ENCODE data around the gene CCP110.
"Not testable (repeated sequence)": the region's sequence is repeated elsewhere in the genome, so short reads cannot be mapped to it uniquely, and the experiment has no call there.

CCP110 gene

DNA sequence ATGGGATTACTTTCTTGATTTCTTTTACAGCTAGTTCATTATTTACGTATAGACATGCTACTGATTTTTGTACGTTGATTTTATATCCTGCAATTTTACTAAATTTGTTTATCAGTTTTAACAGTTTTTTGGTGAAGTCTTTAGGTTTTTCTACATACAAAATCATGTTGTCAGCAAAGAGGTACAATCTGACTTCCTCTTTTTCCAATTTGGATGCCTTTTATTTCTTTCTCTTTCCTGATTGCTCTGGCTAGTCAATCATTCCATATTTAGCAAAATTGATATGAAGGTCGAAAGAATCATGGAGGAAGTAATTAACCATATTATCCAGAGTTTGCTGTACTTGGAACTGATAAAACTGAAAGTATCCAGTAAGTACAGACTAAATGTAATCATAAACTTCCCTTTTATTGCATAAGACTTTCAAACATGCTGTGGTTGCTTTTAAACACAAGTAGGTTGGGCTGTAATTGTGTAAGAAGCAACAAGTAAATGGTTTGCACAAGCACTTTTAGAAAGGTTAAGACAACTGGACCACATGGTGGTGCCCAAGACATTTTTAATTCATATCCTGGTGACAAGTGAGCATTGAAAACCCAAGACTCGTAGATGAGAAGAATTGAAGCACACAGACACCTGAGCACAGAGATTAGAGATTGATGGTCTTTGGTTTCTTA lies 10.2 kb upstream of the CCP110 start:
- peak; percentile 61 to 93 (median 80) for DNase-seq

DNA sequence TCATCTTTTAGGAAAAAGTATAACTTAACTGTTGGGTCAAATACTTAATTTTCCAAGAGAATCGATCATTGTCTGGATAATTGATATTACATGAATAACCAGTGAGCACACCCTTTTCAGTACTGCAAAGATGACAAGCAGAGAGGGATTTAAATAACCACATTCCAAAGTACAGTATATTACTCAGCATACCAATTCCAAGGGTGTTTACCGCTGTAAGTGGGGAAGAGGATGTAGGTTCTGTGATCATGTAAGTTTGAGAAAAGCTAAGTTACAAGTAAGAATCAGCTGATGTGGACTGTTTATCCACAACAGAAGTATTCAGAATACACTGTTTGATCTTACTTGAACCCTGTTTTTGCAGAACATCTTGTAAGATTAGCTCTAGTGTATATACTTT lies 8.0 kb upstream of the CCP110 start:
- peak in 2 of 4 experiments; percentile 37 to 41 for DNase-seq

DNA sequence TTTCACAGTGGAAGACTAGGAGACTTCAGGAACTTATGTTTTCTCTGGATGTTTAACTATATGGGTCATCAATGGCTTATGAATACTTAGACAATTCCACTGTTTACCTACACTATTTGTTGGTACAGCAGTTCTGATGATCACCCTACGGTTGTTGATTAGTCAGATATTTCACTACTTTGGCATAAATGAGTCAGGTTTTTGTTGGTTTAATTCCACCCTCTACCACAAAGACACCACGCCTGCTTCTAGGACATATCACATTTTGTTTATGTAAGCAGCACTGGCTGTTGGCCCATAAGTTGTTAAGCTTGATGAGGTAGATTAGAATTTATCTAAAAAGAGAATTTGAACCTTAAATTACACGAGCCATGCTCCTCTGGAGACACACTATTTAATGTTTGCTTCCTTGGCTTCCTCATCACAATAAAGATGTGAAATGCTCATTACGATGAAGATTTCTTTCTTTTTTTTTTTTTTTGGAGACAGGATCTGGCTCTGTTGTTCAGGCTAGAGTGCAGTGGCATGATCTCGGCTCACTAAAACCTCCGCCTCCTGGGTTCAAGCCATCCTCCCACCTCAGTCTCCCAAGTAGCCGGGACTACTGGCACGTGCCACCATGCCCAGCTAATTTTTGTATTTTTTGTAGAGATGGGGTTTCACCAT lies 6.2 kb upstream of the CCP110 start:
- DNase-seq, result peak in 2 of 4 experiments; percentile 14 to 38

DNA sequence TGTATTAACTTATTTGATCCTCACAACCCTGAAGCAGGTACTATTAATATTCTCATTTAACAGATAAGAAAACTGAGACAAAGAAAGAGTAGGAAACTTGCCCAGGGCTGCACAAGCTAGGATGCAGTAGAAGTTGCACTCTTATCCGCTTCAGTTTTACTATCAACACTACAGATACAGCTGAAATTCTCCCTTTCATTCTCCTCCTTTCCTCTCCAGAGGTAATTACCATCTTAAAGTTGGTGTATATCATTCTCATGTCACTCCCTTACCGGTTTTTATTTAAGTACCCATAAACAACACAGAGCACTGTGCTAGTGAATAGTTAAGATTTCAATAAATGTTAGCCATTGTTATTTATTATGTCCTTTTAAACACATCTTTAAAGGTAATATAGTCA lies 5.4 kb upstream of the CCP110 start:
- no peak for DNase-seq

DNA sequence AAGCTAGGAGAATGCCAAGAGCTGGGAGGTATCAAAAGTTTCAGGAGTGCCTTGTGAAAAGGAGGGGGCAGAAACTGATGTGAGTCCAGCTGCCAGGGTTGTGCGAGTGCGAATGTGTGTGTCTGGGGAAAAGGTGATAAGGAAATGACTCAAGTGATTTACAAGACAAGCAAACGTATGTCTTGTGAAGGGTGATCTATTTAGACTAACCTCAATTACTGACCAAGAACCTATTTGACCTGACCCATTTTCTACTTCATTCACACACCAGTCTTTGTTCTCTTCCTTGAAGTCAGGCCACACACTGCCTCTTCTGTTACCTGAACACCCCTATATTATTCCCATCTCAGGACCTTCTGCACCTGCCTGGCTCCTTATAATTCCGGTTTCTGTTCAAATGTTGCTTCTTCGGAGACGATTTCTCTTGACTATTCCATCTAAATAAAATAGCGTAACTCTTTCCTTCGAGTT lies 2.8 kb upstream of the CCP110 start:
- peak in 2 of 4 experiments; percentile 19 to 24 for DNase-seq

DNA sequence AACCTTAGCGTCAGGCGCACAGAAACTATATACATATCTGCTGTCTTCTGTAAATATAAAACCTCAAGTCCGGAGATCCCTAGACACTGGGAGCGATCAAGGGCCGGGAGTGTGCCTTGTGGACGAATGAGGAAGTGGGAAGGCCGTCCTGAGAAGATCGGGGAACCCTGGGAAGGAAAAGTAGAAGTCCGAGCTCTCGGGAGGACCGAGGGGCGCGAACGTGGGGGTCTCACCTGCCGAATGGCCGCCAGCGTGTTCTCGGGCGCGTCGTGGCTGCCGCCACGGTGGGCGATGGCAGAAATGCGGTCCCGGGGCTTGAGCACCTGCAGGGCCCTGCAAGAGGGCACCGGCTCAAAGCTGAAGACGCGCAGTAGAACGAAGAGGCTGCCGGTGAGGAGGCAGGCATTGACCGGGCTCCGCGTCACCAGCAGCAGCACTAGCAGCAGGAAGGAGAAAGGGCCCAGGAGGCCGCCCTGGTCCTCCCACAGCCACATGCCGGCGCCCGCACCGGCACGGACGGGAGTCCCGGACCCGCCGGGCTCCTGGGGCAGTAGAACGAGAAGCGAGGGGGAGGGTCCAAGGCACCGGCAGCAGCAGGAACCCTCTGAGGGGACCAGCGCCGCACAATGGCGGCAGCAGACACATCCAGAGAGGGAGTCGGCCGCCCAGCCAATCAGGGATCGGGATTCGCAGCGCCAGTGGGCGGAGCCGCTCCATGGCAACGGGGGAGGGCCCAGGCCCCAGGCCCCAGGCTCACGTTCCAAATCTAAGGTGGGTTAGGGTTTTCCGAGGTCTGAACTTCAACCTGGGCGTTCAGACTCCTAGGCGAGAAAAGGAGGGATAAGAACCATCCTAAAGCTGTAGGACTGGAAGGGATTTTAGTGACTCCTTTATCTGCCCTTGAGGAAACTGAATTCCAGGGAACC lies 2.0 kb upstream of the CCP110 start, which contains the start of gene GDE1:
Gene GDE1 (minus strand): TSS at position 628 of the 926 bp plus-strand sequence. CDS start 134 bp downstream, at position 494.
- peak; percentile 90 to 96 (median 93) for DNase-seq

DNA sequence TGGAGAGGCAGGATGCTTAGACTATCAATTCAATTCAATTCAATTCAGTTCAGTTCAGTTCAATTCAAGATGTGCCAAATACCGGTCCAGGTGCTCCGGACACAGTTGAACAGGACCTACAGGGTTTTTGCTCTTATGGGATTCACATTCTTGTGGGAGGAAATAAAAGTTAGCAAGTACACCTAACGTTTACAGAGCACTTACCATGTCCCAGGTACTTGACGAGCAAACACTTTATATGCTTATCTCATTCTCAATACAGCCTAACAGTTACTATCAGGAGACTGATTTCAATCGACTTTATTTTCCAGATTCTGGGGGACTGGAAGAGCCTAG lies 1.4 kb upstream of the CCP110 start:
- DNase-seq, result no peak

DNA sequence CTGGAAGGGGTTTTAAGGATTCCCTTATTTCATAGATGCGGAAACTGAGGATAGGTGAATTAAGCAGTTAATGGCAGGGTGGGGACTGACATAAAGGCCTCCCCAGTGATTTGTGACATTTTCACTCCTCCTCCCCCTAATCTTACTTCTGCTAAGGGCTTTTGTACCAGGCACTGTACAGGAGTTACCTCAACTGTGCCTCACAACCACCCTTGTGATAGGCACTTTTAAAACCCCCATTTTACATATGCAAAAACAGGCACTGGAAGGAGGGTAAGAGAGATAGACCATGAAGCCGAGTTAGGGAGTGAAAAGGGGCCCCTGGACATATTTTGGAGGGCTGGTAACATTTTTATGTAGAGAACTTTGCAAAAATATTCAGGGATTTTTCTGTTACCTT lies 982 bp upstream of the CCP110 start:
- DNase-seq, result no peak

DNA sequence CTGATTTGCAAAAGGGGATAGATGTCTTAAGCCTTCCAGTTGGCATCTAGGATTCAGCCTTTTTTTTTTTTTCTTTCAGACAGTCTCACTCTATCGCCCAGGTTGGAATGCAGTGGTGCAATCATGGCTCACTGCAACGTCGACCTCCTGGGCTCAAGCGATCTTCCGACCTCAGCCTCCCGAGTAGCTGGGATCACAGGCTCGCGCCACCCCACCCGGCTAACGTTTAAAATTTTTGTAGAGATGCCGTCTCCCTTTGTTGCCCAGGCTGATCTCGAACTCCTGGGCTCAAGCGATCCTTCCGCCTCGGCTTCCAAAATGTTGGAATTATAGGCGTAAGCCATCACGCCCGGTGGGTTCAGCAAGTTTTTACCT lies 571 bp upstream of the CCP110 start:
- DNase-seq, result no peak

DNA sequence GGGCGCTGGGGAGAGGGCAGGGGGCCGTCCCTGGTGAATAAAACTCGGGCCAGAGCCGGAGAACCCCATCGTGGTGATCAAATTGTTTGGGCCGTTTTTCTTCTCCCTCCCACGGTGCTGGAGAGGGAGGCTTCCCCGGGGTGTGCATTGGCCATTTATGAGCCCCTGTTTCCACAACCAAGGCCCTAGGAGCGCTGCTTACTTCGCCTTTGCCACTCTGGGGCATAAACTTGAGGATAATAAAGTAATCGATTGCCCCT lies 544 bp downstream of the CCP110 start:
- no peak for DNase-seq

DNA sequence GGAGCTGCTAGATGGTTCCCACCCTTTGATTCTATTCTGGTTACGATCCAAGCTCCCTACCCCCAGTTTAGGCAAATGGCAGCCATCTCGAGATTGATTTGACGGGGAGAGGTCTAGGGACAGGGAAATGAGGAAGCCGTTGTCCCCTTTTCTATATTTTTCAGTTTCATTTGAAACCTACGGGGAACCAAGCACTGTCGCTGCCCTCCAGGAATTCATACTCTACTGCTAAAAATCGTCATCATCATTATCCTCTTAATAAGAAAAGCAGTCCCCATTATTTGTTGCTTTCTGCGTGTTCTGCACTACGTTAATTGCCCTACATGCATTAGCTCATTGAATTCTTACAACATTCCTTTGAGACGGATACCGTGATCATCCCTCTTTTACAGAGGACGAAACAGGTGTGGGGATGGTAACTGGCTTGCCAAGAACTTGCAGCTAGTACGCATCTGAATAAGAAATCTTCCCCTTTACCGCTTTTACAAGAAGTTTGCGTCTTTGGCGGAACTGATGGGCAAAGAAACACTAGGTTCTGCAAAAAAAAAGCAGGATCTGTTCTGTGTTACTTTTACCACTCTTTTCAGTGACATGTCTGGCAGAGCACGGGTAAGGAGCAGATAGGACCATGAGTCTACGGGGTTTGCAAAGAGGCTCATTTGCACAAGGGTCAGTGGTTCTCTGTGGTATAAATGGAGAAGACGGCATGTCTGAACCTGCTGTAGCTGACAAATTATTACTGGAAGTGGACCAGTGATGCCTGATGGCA lies 1.1 kb downstream of the CCP110 start:
- DNase-seq, result peak; percentile 19 to 42 (median 40)

DNA sequence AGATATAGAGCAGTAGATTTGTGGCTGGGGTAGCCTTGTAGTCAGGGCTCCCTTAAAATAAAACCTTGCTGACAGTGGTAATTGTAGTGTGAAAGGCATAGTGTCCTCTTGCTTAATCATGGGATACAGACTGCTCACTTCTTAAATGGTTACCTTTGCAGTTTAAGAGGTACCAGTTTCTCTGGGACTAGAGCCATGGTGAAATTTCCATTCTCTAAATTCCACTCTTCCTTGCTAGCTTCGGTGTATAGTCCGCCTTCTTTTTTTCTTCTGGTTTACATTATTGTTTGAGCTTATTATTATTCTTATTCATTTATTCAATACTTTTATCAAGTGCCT lies 1.6 kb downstream of the CCP110 start:
- no peak for DNase-seq

DNA sequence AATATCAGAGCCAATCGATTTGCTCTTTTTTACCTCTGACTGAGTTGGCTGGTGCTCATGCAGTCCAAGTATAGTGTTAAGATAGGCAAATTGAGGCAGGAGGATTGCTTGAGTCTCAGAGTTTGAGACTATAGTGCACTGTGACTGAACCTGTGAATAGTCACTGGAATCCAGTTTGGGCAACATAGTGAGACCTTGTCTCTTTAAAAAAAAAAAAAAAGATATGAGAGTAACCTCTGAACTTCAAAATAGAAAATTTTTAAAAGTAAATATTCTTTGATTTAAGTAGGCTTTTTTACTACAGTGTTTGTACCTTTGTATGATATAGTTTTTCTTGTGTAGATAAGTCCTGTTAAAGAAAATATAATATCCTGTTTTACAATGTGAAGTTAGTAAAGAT lies 3.4 kb downstream of the CCP110 start:
- no peak for DNase-seq

DNA sequence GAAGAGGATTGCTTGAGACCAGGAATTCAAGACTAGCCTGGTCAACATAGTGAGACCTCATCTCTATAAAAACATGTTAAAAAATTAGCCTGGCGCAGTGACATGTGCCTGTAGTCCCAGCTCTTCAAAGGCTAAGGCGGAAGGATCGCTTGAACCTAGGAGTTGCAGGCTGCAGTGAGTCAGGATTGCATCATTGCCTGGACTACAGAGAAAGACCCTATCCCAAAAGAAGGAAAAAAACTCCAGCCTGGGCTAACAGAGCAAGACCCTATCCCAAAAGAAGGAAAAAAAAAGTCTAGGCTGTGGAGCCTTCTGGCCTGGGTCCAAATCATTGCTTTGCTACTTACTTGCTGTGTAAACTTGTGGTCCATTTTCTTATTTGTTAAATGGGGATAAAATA lies 4.9 kb downstream of the CCP110 start:
- DNase-seq, result no peak

DNA sequence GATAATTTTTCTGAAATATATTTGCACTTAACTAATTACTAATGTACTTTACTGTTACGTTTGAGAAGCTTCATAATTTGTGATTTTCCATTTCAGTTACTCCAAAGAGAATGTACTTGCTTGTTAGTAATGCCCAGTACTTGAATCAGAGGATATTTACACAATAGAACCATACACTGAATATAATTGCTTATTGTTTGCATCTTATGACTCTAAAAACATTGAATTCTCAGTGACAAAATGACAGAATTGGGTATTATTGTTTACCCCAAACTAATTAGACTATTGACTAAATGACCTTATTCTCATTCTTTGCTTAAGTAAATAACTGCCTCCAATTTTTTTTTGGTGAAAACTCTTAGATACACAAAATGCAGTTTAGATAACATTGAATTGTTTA lies 8.9 kb downstream of the CCP110 start:
- no peak for DNase-seq

DNA sequence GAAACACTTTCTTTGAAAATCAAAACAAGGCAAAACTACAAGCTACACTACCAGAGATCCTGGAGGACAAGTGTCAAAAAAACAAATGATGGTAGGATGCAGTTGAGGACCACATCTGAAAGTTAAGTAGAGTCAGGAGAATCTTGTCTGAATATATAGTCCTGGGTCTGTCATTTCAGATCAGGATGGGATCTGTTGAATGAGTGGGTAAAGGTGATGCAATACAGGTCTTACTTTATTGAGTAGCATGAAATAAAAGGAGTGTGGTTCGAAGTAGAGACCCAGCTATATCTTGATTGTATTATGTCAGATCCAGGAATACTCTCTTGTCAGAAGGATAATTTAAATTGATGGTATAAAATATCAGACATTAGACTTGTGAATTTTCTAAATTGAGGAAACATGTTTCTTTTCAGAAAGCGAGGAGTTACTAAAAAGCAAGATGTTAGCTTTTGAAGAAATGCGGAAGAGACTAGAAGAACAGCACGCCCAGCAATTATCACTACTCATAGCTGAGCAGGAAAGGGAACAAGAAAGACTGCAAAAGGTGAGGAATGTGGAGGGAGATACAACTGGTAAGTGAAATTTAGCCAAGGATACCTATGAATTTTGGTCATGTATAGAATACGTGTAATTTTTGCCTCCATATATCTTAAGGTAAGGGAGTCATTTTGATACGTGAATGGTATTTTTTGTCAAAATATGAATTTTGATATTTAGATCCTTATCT lies 16.7 kb downstream of the CCP110 start:
- DNase-seq, result no peak

DNA sequence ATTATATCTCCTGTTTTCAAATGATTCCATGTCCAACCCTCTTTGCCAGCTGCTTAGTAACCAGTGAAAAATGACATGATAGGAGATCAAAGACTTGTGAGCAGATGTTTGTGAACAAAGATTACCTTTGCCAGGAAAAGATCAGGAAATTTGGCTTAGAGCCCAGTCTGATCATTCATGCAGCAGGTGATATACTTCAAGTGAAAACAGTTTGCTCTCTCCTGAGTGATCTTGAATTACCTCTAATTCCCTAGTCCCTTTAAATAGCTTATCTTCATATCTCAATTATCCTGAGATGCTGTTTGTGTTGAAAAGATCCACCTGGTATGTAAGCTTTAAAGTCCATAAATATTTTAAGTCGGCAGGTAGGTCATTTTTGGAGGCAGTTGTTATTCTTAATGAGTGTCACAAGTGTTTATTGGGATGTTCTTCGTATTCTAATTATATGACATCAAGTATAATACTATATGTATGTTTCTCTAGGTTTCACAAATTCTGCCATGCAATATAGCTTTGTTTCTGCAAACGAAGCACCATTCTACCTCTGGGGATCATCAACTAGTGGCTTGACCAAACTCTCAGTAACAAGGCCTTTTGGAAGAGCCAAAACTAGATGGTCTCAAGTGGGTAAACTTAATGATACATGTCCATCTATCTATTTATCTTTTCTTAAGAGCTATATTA lies 18.5 kb downstream of the CCP110 start:
- no peak for DNase-seq

DNA sequence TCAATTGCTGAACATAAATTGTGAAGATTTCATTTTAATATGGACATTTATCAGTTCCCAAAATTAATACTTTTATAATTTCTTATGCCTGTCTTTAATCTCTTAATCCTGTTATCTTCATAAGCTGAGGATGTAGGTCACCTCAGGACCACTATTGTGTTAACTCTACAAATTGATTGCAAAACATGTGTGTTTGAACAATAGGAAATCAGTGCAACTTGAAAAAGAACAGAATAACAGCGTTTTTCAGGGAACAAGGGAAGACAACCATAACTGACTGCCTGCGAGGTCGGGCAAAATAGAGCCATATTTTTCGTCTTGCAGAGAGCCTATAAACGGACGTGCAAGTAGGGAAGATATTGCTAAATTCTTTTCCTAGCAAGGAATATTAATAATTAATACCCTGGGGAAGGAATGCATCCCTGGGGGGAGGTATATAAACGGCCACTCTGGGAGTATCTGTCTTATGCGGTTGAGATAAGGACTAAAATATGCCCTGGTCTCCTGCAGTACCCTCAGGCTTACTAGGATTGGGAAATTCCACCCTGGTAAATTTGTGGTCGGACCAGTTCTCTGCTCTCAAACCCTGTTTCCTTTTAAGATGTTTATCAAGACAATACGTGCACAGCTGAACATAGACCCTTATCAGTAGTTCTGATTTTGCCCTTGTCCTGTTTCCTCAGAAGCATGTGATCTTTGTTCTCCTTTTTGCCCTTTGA lies 19.7 kb downstream of the CCP110 start:
- DNase-seq, result not testable (repeated sequence)

DNA sequence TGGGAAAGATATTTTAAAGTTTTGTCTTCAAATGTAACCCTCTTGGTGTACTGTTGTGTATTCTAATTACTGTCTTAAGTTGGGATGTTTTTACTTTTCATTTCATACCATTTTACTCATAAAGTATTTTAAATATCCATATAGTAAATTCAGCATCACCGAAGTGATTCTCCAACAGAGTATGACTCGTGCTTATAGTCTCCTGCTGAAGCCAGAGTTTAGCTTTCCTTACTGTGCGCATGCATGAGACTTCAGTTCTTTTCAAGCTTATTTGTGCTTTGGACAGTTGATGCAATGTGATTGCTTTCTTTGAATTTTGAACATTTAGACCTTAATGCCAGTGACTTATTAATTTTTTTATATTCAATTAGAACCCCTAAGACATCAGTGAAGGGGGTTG lies 24.4 kb downstream of the CCP110 start:
- DNase-seq, result no peak

DNA sequence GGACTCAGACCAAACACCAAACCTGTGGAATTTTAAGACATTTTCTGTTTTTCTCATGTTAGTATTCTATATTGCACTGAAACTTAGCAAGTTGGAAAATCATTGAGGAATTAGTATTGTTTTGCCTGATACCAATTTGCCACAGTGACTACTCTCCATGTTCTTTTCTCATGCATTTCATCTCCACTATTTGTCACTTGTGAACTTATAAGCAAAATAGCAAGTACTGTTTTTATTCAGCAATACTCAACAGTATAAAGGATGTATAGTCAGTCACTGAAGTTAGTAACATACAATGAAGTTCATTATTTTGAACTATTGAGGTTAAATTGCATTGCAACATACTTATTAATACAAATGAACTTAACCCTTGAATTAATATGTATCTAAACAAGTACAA lies 25.9 kb downstream of the CCP110 start:
- DNase-seq, result no peak
